ENCODE results near the gene NOTCH2.

- no peak for TF ChIP-seq CTCF (IDR thresholded peaks at IDR 0.05)
- no peak for TF ChIP-seq POLR2A (IDR thresholded peaks at IDR 0.05)
Measured at GRCh38 chr1:119883826-119884225, 185.6 kb downstream of the NOTCH2 start.

All from breast epithelium (tissue), 3 donors.